ENCODE measurements around the gene WDR13.
A peak's percentile ranks its signal among the peaks of the same experiment; 100 is the strongest.
"Not testable (repeated sequence)": the region's sequence is repeated elsewhere in the genome, so short reads cannot be mapped to it uniquely, and the experiment has no call there.

The WDR13 gene

DNA sequence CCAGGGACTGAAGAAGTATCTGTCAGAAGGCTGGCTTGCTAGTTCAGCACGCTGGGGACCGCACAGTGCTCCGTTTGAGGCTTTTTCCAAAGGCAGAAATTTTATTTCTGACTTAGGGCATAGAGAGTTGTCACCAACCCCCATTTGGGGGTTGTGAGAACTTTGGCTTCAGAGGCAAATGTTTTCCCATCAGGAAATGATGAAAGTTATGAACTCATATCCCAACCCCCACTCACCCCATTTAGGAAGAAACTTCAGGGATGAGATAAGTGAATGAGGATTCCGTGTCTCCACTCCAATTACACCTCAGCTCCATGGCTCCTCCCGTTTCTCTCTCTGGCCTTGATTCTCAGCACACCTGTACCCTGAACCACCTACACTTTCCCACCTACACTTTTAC, 4.3 kb upstream of the WDR13 start:
- DNase-seq (ENCODE audit: low read depth in 2 of 3, low spot score in 1 of 3): no peak

DNA sequence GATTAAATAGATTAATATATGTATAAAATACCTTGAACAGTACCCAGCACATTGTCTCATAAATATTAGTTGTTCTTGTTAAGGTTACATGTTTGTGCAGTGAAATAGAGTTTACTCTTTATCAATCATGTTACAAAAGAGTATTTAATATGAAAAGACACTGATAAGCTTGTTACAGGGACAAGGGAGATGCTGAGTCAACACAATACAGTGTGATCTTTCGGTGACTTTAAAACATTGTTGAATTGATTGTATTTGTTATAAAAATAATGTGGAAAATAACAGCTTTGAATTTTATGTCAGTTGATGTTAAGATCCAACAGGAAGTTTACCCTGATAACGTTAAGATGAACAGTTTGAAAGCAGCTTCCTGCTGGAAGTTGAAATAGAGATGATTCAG, 1.4 kb upstream of the WDR13 start:
- DNase-seq (ENCODE audit: low read depth in 2 of 3, low spot score in 1 of 3): no peak

DNA sequence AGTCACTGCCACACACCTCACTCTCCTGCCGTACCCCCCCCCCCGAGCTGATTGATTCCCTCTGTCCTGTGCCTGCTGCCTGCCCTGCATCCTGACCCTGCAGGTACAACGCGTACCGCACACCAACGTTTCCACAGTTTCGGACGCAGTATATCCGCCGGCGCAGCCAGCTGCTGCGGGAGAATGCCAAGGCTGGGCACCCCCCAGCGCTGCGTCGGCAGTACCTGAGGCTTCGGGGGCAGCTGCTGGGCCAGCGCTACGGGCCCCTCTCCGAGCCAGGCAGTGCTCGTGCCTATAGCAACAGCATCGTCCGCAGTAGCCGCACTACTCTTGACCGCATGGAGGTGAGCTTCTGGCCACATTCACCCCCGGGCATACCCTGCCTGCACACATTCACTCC, 1.3 kb downstream of the WDR13 start:
- no peak for DNase-seq (ENCODE audit: low read depth in 2 of 3, low spot score in 1 of 3)

DNA sequence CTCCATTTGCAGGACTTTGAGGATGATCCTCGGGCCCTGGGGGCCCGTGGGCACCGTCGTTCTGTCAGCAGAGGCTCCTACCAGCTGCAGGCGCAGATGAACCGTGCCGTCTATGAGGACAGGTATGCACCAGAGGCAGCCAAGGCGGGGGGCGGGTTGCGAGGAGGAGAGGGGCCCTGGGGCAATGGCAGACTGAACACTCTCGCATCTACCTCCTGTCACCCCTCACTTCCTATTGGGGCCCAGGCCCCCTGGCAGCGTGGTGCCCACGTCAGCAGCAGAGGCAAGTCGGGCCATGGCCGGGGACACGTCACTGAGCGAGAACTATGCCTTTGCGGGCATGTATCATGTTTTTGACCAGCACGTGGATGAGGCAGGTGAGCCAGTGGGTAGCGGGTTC, 2.0 kb downstream of the WDR13 start:
- DNase-seq (ENCODE audit: low read depth in 2 of 3, low spot score in 1 of 3): no peak

DNA sequence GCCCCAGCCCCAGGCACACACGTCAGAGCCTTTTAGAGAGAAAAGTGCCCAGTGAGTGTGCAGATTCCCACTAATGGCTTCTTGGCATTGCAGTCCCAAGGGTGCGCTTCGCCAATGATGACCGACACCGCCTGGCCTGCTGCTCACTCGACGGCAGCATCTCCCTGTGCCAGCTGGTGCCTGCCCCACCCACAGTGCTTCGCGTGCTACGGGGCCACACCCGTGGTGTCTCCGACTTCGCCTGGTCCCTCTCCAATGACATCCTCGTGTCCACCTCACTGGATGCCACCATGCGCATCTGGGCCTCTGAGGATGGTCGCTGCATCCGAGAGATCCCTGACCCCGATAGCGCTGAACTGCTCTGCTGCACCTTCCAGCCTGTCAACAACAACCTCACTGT, 2.9 kb downstream of the WDR13 start:
- no peak for DNase-seq (ENCODE audit: low read depth in 2 of 3, low spot score in 1 of 3)

DNA sequence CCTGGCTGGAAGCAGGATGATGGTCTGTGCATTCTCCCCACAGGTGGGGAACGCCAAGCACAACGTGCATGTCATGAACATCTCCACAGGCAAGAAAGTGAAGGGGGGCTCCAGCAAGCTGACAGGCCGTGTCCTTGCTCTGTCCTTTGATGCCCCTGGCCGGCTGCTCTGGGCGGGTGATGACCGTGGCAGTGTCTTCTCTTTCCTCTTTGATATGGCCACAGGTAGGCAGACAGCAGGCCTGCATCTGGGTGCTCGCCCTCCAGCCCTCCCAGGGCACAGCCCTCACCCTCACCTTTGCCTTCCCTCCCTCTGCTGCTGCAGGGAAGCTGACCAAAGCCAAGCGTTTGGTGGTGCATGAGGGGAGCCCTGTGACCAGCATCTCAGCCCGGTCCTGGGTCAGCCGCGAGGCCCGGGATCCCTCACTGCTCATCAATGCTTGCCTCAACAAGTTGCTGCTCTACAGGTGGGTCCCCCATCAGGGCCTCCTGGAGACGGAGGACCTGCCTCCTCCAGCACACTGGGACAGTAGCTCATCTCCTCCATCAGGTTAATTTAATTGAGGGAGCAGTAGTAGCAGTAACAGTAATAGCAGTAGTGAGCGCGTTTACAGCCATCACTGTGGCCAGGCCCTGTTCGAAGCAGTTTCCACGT, 4.6 kb downstream of the WDR13 start:
- DNase-seq (ENCODE audit: low read depth in 2 of 3, low spot score in 1 of 3): no peak

DNA sequence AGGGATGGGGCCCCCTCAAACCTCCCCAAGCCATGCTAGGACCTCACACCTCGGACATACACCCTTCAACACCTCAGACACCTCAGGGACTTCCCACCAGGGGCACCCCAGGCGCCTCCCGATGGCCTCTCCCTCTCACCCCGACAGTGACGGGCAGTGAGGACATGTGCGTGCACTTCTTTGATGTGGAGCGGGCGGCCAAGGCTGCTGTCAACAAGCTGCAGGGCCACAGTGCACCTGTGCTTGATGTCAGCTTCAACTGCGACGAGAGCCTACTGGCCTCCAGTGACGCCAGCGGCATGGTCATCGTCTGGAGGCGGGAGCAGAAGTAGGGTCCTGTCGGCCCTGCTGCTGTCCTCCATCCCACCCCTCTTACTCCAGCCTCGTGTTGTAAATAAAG, 7.4 kb downstream of the WDR13 start:
- DNase-seq (ENCODE audit: low read depth in 2 of 3, low spot score in 1 of 3): no peak

DNA sequence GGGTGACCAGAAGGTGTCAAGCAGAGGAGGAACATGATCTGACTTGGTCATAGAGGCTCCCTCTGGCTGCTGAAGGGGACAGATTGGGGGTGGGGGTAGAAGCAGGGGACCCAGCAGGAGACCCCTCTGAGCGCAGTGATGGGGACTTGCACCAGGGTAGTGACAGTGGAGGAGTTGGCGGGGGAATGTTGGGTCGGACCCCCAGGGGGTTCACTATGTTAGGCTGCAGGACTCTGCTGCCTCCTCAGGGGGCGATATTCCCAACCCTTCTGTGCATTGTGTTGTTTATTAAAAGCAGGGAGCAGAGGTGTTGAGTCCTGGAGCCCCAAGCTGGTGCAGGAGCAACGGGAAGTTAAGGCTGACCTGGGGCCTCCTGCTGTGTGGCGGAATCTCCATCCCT, 8.8 kb downstream of the WDR13 start:
- no peak for DNase-seq (ENCODE audit: low read depth in 2 of 3, low spot score in 1 of 3)

DNA sequence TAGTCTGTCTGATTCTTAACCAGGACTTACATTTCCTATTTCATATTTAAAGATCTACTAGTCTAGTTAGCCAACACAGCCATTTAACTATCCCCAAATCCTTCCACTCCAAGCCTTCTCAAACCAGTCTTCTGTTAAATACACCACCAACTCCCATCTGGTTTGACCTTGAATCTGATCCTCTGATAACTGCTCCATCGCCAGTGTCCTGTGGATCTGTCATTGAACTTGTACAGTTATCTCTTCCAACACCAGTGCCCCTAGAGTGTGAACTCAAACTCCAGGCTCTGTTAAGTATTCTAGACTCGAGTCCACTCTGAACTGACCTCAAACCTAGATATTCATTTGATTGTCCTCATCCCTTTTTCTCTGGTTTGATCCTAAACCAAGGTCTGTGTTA, 14.4 kb downstream of the WDR13 start:
- DNase-seq (ENCODE audit: low read depth in 2 of 3, low spot score in 1 of 3): no peak

DNA sequence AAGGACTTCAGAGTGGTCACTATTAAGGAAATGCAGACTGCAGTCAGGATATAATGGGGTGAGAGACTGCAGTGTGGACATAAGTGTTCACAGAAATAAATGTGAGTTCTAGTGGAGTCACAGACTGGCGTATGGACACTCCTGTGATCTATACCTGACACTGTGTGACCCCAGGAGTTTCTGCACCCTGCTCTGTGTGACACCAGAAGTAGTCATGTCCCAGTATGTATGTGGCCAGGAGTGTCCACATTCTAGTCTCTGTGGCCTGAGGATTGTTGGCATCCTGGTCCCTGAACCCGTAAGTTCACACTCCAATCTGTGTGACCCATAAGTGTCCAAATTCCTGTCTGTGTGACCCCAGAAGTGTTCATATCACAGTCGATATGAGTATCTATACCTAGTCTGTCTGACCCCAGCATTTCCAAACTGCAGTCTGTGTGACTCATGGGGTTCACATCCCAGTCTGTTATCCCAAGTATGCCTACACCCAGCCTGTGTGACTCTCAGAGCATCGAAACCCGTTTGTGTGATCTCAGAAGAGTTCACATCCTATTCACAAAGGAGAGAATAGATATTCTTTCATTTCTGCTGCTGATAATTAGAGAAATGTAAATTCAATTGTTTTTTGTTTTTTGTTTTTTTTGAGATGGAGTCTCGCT, 16.3 kb downstream of the WDR13 start:
- no peak for DNase-seq (ENCODE audit: low read depth in 2 of 3, low spot score in 1 of 3)

DNA sequence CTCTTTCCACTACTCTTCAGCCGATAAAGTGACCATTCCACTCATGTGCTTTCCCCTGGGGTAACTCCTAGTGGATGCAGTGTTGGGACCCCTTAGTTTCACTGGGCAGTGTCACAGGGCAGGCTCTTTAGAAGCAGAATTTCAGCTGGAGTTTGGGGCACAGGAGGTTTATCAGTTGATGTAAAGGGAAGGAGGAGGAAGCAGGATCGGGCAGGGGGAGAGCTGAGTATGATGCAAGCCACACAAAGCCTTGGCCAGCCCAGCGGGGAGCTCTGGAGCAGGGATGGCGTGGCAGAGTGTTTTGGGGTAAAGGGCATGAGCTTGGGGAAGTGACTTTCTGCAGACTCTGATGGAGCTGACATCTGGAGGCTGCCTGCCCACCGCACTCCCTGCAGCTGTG, 19.3 kb downstream of the WDR13 start:
- no peak for DNase-seq (ENCODE audit: low read depth in 2 of 3, low spot score in 1 of 3)

DNA sequence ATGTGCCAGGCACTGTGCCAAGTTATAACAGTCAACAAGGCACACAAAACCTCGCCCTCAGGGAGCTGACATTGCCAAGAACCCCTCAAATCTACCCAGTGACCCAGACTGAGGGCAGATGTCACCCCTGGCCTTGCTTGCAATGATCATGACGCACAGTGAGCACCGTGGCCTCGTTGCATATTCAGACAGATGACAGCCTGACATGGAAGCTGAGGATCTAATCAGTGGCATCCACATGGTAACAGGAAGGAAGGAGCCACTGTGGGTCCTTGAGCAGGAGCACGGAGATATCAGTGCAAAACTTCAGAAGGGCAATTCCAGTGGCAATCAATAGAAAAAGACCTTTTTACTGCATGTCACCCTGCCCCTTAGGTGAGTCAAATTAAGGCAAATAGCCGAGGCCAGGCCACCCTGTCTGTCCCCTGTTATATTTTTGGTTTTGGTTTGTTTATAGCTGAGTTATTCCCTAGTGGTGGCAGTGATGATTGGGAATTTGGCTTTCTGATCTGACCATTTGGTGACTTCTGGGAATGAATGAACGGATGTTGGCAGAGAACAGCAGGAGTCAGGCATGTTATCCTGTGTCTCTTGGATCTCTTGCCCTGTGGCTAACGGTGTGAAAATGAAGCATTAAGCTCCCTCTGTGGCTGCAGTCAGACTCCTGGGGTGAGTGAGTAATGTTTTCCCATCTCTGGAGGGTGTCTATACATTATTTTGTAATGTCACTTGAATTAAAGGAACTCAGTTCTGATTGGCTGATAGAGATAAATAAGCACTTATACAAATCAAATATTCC, 20.4 kb downstream of the WDR13 start:
- no peak for DNase-seq (ENCODE audit: low read depth in 2 of 3, low spot score in 1 of 3)

DNA sequence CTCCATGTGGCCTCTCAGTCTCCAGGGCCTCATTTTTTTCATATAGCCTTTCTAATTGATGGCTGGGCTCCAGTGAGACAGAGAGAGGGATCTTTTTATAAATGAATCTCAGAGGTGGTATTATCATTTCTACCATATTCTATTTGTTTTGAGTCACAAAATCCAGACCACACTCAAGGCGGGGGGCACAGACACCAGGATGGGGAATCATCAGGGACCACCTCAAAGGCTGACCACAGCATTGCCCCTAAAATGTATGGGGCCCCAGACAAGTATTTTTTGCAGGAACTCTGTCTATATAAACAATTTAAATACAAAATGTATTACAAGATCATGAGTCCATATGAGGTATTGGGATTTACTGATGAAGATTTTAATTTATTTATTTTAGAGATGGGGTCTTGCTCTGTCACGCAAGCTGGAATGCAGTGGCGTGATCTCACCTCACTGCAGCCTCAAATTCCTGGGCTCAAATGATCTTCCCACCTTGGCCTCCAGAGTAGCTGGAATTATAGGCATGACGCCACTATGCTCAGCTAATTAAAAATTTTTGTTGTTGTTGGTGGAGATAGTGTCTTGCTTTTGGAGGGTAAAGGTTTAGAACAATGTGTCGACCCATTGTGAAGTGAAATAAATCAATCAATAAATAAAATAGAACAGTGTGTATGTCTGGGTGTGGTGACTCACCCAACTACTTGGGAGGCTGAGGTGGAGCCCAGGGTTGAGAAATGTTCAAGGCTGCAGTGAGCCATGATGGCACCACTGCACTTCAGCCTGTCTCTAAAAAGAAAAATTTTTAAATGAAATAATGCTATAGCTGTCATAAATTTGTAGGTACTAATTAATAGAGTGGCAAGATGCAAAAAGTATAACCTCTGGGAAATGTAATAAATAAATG, 29.4 kb downstream of the WDR13 start:
- DNase-seq (ENCODE audit: low read depth in 2 of 3, low spot score in 1 of 3): no peak

DNA sequence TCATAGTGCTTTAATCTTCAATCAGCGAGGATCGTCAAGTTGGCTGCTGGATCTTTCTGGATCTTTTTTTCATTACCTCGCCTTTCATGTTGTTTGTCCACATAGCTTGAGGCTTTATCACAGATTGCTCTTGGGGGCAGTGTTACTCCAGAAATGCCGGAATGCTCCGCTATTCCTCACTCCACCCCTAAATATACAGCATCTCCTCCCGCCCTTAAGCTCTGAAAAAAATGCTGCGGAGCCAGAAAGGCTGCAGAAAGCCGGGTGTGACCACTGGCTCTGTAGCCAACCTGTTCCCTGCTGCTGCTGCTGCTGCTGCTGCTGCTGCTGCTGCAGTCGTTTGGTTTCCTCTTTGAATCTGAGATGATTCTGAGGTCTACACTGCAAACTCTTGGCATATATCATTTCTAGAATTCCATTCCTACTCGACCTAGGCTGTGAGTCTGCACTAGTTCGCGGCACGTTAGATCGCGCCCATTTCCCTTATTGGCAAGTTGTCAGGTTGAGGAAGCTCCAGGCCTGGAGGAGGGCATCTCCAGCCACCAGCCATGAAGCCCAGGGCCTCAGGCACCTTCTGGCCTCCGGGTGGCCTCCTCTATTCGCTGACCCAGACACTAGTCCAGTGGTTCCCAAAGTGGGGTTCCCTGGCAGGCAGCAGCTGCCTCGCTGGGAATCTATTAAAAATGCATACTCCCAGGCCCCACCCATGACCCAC, 34.2 kb downstream of the WDR13 start:
- peak; percentile 44 to 59 (median 49) for DNase-seq (ENCODE audit: low read depth in 2 of 3, low spot score in 1 of 3)

DNA sequence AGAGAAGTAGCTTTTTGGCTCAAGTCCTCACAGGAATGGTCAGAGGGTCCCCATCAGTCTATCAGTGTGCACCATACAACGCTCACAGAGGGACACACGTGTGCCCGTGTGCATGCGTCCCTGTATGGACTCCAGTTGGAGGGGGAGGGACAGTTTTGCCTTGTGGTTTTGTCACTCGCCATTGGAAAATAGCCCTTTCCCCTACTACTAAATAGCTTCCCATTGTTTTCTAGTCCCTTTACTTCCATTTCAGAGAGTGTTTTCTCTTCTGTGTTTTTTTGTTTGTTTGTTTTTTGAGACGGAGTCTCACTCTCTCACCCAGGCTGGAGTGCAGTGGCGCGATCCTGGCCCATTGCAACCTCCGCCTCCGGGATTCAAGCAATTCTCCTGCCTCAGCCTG, 34.9 kb downstream of the WDR13 start:
- DNase-seq (ENCODE audit: low read depth in 2 of 3, low spot score in 1 of 3): no peak

DNA sequence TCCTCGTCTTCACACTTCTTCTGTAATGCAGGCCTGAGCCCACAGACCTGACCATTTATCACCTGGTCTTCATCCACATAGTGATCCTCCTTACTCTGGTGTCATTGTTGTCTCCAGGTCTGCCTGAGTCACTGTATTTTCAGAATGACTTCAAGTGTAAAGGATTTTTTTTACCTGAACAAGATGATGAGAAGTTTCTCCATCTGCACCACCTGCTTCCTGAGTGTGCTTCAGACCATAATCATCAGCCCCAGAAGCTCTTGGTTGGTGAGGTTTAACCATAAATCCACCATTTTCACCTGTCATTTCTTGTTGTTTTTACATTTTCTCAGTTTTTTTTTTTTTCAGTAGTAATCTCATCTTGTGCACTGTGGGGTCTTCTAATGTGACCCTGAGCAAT, 39.0 kb downstream of the WDR13 start:
- no peak for DNase-seq (ENCODE audit: low read depth in 2 of 3, low spot score in 1 of 3)

DNA sequence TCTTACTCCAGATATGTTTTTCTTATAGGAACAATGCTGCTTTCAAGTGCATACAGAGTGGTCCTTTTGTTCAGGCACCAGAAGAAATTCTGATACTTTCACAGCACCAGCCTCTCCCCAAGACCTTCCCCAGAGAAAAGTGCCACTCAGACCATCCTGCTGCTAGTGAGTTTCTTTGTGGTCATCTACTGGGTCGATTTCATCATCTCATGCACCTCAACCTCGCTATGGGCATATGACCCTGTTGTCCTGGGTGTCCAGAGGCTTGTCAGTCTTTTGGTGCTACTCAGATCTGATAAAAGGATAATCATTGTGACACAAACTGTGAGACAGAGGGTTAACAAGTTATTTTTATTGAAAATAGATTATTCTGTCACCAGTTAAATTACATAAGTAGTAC, 39.5 kb downstream of the WDR13 start:
- DNase-seq (ENCODE audit: low read depth in 2 of 3, low spot score in 1 of 3): no peak

DNA sequence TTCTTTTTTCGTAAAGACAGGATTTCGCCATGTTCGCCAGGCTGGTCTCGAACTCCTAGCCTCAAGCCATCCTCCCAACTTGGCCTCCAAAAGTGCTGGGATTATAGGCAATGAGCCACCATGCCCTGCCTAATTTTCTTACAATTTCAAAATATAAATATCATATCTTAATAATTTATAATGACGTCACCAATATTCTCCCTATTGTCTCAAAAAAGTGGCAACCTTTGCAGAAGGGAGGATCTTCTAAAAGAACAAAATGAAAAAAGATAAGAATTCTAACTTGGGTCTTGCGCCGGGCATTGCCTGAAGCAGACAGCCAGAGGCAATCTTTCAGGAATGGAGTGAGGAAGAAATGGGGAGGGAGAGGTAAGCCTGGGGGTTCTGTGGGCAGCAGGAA, 48.4 kb downstream of the WDR13 start:
- no peak for DNase-seq (ENCODE audit: low read depth in 2 of 3, low spot score in 1 of 3)

DNA sequence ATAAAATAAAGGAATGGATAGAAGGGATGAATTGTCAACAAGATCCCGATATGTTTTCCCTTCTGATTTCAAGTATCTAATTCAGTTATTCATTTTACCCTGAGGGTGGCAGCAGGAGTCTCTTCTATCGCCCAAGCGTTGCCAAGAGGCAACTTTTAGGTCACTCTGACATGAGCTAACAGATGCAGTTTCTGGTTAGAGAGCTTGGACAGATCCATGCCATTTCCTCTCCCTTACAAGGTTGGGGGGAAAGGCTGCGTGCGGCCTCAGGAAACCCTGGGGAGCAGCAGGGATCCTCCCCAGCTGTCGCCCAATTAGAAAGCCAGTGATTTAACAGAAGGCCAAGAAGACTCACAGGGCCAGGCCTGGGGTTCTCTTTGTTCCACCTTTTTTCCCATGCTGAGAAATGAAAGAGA, 51.1 kb downstream of the WDR13 start:
- DNase-seq (ENCODE audit: low read depth in 2 of 3, low spot score in 1 of 3): no peak

DNA sequence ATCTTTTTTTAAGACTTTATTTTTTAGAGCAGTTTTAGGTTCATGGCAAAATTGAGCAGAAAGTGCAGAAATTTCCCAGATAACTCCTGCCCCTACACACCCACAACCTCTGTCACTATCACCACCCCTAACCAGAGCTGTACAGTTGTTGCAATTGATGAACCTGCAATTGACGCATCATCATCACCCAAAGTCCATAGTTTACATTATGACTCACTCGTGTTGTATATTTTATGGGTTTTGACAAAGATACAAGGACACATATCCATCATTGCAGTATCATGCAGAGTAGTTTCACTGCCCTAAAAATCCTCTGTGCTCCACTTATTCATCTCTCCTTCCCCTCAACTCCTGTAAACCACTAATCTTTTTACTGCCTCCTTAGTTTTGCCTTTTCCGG, 51.8 kb downstream of the WDR13 start:
- no peak for DNase-seq (ENCODE audit: low read depth in 2 of 3, low spot score in 1 of 3)

DNA sequence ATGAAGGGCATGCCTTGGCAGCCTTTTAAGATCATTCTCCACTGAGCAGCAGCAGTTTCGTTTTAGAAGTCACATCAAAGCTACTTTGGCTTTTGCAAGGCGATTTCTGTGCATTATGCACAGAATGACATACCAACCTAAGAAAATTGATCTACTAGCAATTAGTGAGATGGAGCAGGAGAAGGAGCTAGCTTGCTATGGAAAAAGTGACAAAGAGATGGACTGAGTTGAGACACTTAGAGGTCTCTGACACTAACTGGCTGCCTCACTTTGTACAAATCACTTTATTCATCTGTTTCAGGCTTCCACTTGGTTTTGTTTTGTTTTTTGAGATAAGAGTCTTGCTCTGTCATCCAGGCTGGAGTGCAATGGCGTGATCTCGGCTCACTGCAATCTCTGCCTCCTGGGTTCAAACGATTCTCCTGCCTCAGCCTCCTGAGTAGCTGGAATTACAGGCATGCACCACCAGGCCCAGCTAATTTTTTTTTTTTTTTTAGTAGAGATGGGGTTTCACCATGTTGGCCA, 54.8 kb downstream of the WDR13 start:
- not testable (repeated sequence) for DNase-seq (ENCODE audit: low read depth in 2 of 3, low spot score in 1 of 3)
